Measurements from ENCODE around the gene BMP10.

DNA sequence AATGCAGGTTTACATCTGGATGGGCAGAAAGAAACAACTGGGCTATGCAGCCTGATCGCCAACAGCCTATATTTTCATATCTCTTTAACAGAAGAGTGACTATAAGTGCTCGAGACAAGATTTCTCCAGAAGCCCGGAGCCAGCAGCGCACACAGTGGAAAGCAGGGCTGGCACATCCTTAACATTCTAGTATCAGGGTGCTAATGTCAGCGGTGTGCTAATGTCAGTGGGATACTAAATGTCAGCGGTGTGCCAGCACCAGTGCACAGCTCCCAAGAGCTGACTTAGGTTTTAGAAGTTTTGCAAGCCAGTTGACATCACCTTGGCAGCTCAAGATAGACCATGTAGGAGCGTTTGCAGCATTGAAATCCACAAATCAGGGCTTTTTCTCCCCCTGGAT is 8.3 kb downstream of the BMP10 start:
- no peak for TF ChIP-seq CTCF (IDR thresholded peaks at IDR 0.05; ENCODE audit: insufficient read depth, low read length)
- no peak for TF ChIP-seq POLR2AphosphoS5 (IDR thresholded peaks at IDR 0.05; ENCODE audit: low read depth)
- TF ChIP-seq GABPA (IDR thresholded peaks at IDR 0.05; ENCODE audit: low read depth): no peak

Data from HL-60 (cell line).